ENCODE data around the gene KPNA4.

GRCh38 chr3:160475153-160475552 lies 90.2 kb downstream of the KPNA4 start:
- TF ChIP-seq CTCF (IDR thresholded peaks at IDR 0.05; ENCODE audit: low read depth, low read length, poor library complexity, severe bottlenecking) (no peak), EZH2phosphoT487 (IDR thresholded peaks at IDR 0.05; ENCODE audit: borderline replicate concordance, low read length) (no peak)
